Stimulated activated CD8-positive, alpha-beta memory T cell treated with anti-CD3 and anti-CD28 coated beads, Interleukin-7, amount 100 ng/mL, for 1 hour (primary cell): ENCODE data around the gene AP1B1.

ENCODE experiments used
- DNase-seq, 2 donors: peaks; one replicate each; pipeline ENCODE4 v3.0.0-alpha.2; 2020; ENCODE audit warnings: low read depth in 2 of 2

AP1B1 gene

GRCh38 chr22:29300807-29301601 lies 87.4 kb downstream of the AP1B1 start:
- no peak for DNase-seq

DNA sequence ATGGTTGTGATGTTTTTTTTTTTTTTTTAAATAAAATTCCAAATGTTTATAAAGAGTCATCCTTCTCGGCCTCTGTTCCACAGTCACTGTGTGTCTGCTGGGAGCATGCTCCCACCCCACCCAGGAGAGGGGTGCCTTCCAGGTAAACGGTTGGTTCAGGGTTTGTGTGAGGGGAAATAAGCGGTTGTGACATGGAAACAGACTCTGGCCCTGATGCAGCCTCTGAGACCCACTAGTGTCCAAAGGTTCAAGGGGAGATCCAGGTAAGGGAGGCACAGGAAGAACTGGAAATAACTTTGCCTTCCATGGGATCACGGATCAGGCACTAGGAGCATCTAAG lies 87.9 kb downstream of the AP1B1 start:
- DNase-seq: no peak

DNA sequence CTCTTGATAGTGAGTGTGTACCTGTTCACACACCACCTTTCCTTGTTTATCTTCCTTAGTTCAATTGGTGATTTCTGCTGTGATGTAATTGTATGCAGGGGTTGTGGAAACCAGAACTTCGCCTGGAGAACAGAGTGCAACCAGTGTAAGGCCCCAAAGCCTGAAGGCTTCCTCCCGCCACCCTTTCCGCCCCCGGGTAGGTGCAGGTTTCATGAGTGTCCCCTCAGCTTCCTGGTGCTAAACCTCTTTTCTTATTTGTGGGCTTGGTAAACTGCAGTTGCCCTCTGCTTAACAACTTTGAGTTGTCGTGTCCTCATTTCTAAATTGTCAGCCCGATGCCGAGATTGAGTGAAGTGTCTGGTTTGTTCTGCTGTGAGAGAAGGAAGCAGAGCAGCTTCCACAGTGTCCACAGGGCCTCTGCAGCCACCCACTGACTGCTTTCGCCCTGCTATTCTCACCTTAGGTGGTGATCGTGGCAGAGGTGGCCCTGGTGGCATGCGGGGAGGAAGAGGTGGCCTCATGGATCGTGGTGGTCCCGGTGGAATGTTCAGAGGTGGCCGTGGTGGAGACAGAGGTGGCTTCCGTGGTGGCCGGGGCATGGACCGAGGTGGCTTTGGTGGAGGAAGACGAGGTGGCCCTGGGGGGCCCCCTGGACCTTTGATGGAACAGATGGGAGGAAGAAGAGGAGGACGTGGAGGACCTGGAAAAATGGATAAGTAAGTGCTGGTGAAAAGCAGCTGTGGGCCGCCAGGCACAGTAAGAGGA lies 89.1 kb downstream of the AP1B1 start:
- DNase-seq: no peak

DNA sequence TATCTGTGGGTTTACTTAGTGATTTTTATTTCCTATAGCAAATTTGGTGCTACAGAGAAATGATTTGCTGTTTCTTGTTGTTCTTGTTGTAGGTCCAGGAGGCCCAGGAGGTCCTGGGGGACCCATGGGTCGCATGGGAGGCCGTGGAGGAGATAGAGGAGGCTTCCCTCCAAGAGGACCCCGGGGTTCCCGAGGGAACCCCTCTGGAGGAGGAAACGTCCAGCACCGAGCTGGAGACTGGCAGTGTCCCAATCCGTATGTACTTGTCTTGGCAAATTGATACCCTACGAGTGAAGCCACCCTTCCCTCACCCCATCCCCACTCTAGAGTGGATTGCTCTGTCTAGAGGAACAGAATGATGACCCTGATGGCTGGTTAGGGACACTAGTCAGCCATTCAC lies 89.7 kb downstream of the AP1B1 start:
- DNase-seq: no peak

- no peak for DNase-seq
These were observed 96.0 kb downstream of the AP1B1 start for GRCh38 chr22:29292379-29292778.

DNA sequence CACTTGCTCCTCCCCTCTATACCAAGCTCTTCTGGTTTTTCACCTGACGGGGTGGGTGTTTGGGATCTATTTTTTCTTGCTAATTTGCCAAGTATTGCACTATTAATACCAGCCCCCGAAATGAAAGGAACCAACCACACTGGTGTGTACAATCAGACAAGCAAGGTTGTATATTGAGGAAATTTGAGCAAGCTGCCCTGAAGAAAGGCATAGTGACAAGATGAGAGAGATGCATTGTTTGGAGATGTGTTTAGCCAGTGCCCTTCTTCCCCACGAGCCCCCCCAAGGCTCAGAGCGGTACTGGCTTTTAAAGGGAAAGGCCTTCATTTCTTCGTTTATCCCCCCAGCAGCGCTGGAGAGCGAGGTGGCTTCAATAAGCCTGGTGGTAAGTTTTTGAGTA lies 97.2 kb downstream of the AP1B1 start:
- no peak for DNase-seq

- no peak for DNase-seq
These were observed 98.3 kb downstream of the AP1B1 start for GRCh38 chr22:29290061-29290460.

GRCh38 chr22:29288837-29289236 lies 99.5 kb downstream of the AP1B1 start:
- DNase-seq: no peak

DNA sequence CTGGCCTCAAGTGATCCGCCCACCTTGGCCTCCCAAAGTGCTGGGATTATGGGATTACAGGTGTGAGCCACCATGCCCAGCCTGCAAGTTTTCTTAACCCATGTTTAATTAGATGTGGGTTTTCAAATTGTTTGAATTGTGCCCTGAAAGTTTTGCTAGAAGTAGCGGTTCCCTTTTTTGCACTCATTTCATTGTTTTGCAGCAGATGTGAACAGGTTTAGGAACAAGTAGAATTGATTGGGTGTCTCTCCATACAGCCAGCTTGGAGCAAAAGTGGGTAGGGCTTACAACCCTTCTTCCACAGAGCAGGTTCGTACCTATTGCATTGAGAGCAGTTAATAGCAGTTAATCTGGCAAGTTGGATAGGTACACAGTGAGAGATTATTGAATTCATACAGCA lies 104.2 kb downstream of the AP1B1 start:
- DNase-seq: no peak

DNA sequence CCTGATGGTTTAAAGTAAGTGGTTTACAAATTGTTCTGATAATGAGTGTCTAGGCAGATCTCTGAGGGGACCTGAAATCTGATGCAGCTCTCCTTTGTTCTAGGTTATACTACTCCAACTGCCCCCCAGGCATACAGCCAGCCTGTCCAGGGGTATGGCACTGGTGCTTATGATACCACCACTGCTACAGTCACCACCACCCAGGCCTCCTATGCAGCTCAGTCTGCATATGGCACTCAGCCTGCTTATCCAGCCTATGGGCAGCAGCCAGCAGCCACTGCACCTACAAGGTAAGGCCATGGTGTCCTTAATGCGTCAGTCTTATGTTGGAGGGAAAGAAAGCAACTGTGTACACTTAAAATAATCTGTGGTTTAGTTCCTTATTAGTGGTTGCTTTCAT lies 110.4 kb downstream of the AP1B1 start:
- DNase-seq: no peak
